CD4-positive, alpha-beta T cell treated with Interleukin-21 for 1 hour (primary cell): ENCODE results near the gene ZP4.

Experiments
- DNase-seq: peaks from one replicate; pipeline ENCODE4 v3.0.0-alpha.2; 2020

ZP4 gene

GRCh38 chr1:237890822-237891221 lies at the start of gene ZP4:
ZP4 (minus strand) TSS chr1:237890922; CDS start chr1:237890635, 287 bp downstream.
- no peak for DNase-seq

- DNase-seq: no peak
Observed at GRCh38 chr1:237938553-237938952, 47.8 kb upstream of the ZP4 start.

- DNase-seq: no peak
Observed at GRCh38 chr1:237938068-237938467, 47.3 kb upstream of the ZP4 start.

GRCh38 chr1:237932816-237933215 lies 42.1 kb upstream of the ZP4 start:
- no peak for DNase-seq

- no peak for DNase-seq
Observed at GRCh38 chr1:237931581-237931980, 40.9 kb upstream of the ZP4 start.

- no peak for DNase-seq
Observed at GRCh38 chr1:237927198-237927597, 36.5 kb upstream of the ZP4 start.

- no peak for DNase-seq
Observed at GRCh38 chr1:237921306-237921705, 30.6 kb upstream of the ZP4 start.

GRCh38 chr1:237913345-237913744 lies 22.6 kb upstream of the ZP4 start:
- no peak for DNase-seq

GRCh38 chr1:237911911-237912310 lies 21.2 kb upstream of the ZP4 start:
- DNase-seq: no peak

- DNase-seq: no peak
Observed at GRCh38 chr1:237910834-237911233, 20.1 kb upstream of the ZP4 start.

GRCh38 chr1:237903961-237904360 lies 13.2 kb upstream of the ZP4 start:
- no peak for DNase-seq

- no peak for DNase-seq
Observed at GRCh38 chr1:237902960-237903743, 12.4 kb upstream of the ZP4 start.

GRCh38 chr1:237901299-237901934 lies 10.7 kb upstream of the ZP4 start:
- DNase-seq: no peak

- DNase-seq: no peak
Observed at GRCh38 chr1:237895630-237896029, 4.9 kb upstream of the ZP4 start.

- DNase-seq: no peak
Observed at GRCh38 chr1:237894131-237894530, 3.4 kb upstream of the ZP4 start.

- no peak for DNase-seq
Observed at GRCh38 chr1:237891979-237892378, 1.3 kb upstream of the ZP4 start.

GRCh38 chr1:237891266-237891665 lies 544 bp upstream of the ZP4 start:
- no peak for DNase-seq

- DNase-seq: no peak
Observed at GRCh38 chr1:237890416-237890815, 306 bp downstream of the ZP4 start.

GRCh38 chr1:237888143-237888542 lies 2.6 kb downstream of the ZP4 start:
- DNase-seq: no peak

- DNase-seq: no peak
Observed at GRCh38 chr1:237887542-237887941, 3.2 kb downstream of the ZP4 start.

GRCh38 chr1:237884237-237884636 lies 6.5 kb downstream of the ZP4 start:
- no peak for DNase-seq

GRCh38 chr1:237879195-237879594 lies 11.5 kb downstream of the ZP4 start:
- DNase-seq: no peak

- DNase-seq: no peak
Observed at GRCh38 chr1:237878406-237878805, 12.3 kb downstream of the ZP4 start.

- no peak for DNase-seq
Observed at GRCh38 chr1:237877631-237878030, 13.1 kb downstream of the ZP4 start.

- DNase-seq: no peak
Observed at GRCh38 chr1:237875291-237875690, 15.4 kb downstream of the ZP4 start.
